ENCODE results near the gene HNRNPUL1. TPM values are rescaled to one million over a fixed set of nuclear protein-coding genes. Genes with fewer than 3 reads are reported as not detected.

The HNRNPUL1 gene
- total and polyA plus RNA-seq, 2 of the 8 experiments (the other 6 are each of a cell fraction or from before 2014, with no cell fraction given): 99.5 to 264 TPM

DNA sequence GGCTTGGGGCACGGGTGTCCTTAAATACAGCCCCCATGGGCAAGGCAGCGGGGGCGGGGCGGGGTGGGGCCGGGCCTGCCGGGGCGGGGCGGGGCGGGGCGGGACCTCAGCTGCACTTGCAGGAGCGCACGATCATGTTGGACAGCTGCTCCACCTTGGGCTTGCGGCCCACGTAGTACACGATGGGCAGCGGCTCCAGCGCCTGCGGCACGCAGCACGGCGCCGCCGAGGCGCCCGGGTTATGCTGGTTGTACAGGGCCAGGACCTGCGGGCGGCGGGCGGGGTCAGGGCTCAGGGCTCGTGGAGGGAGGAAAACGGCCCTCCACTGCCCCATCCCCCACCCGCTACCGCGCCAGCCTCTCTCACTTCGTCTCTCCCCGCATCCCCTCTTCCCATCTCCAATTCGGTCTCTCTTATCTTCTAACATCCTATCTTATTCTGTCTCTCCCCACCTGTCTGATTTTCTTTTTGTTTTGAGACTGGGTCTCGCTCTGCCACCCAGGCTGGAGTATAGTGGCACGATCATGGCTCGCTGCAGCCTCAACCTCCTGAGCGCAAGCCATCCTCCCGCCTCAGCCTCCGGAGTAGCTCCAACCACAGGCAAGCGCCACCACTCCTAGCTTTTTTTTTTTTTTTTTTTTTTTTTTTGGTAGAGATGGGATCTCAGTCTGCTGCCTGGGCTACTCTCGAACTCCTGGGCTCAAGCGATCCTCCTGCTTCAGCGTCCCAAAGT is 66.9 kb downstream of the HNRNPUL1 start:
- no peak overlapping the region; the same call in 1 of the 2 replicates for H2BK15ac ChIP-seq (ENCODE audit: low read length)
- H2AFZ ChIP-seq (ENCODE audit: low read length): no peak overlapping the region
- no peaks in the 10 kb centered on the region for H3K9me3 ChIP-seq (ENCODE audit: insufficient read depth in 2 of 2, low read depth in 1 of 2, low read length in 1 of 2)
- H3K79me1 ChIP-seq (ENCODE audit: low read depth, low read length): no peaks in the 10 kb centered on the region
- H3K27me3 ChIP-seq (replicated peaks in 1 of 4; ENCODE audit: control insufficient read depth in 3 of 4, extremely low read depth in 1 of 4, insufficient read depth in 3 of 4, low read length in 3 of 4): peaks cover 0 to 7% (median 0%) of the 10 kb centered on the region in 4 experiments; a peak in 3 of 7 replicates
- FAIRE-seq (no peak), DNase-seq (ENCODE audit: low read depth in 1 of 2, low spot score in 2 of 2) (no peak)
- H2BK5ac ChIP-seq (ENCODE audit: low read depth, low read length): no peak overlapping the region
- H3K14ac ChIP-seq (ENCODE audit: insufficient read length): no peak overlapping the region
- peak overlapping the region; percentile 67 to 72 for H3K4me2 ChIP-seq (ENCODE audit: insufficient read depth in 1 of 2, low read depth in 2 of 2, low read length in 2 of 2)
- H2BK20ac ChIP-seq (ENCODE audit: low read length): peak overlapping the region; percentile 61; the same call in 1 of the 2 replicates
- no peaks in the 10 kb centered on the region for H3K36me3 ChIP-seq (ENCODE audit: control insufficient read depth in 2 of 4, insufficient read depth in 4 of 4, low read length in 3 of 4)
- peak overlapping the region; percentile 21 to 57 (median 30) for H3K4me3 ChIP-seq (ENCODE audit: extremely low read depth in 1 of 4, insufficient read depth in 2 of 4, low read depth in 3 of 4, low read length in 4 of 4)
- peak overlapping the region; percentile 32; the same call in 1 of the 2 replicates for H3K18ac ChIP-seq (ENCODE audit: extremely low read depth, low read length)
- POLR2A ChIA-PET (ENCODE audit: partially characterized antibody): no interaction called here
- H3K4ac ChIP-seq (replicated peaks; ENCODE audit: insufficient read length, low read depth, low read length): no peak overlapping the region
- H3K4me1 ChIP-seq (replicated peaks in 1 of 4; ENCODE audit: control insufficient read depth in 3 of 4, insufficient read depth in 4 of 4, low read length in 3 of 4): peaks cover 7 to 13% (median 11%) of the 10 kb centered on the region in 4 experiments
- TF ChIP-seq, protein P1, sequence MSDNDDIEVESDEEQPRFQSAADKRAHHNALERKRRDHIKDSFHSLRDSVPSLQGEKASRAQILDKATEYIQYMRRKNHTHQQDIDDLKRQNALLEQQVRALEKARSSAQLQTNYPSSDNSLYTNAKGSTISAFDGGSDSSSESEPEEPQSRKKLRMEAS (IDR thresholded peaks at IDR 0.05): 0 out of 2 replicates have a peak, but pooled peaks have one; percentile 11
- TF ChIP-seq KDM4A (IDR thresholded peaks at IDR 0.05; ENCODE audit: low read depth, low read length, severe bottlenecking) (peak; percentile 61), TCF12 (IDR thresholded peaks at IDR 0.05; ENCODE audit: low read depth, low read length) (no peak)
- CTCF ChIA-PET (ENCODE audit: partially characterized antibody): interaction anchor here (0.6 to 2.0 kb wide), 4 partner anchors 9 to 181 kb away, joined by 3 to 7 read pairs (median 4); partner anchors contain the start of gene TGFB1
- H4K91ac ChIP-seq (replicated peaks; ENCODE audit: insufficient read length, low read length): no peak overlapping the region
- no peak overlapping the region for H3K56ac ChIP-seq (replicated peaks; ENCODE audit: insufficient read length, low read depth, low read length)
- no peak overlapping the region for H3K23ac ChIP-seq (ENCODE audit: insufficient read length)
- H3K27ac ChIP-seq (ENCODE audit: low read depth, low read length): no peak overlapping the region
- peaks cover 6% of the 10 kb centered on the region for H3K23me2 ChIP-seq (ENCODE audit: low read depth, low read length)
- H2AK5ac ChIP-seq (ENCODE audit: low read depth, low read length): no peak overlapping the region
- 0 out of 2 replicates have a peak overlapping the region, but pooled peaks have one; percentile 57 for H4K8ac ChIP-seq (ENCODE audit: extremely low read depth, insufficient read depth, low read length)
- no peak overlapping the region for H2BK12ac ChIP-seq (ENCODE audit: low read depth, low read length)
- H3K79me2 ChIP-seq (ENCODE audit: control insufficient read depth in 1 of 2, insufficient read depth in 2 of 2, low read length in 2 of 2): no peaks in the 10 kb centered on the region
- no peak overlapping the region for H3K9ac ChIP-seq (replicated peaks in 1 of 4; ENCODE audit: extremely low read depth in 1 of 4, low read depth in 3 of 4, low read length in 3 of 4)
- H2BK120ac ChIP-seq (replicated peaks; ENCODE audit: low read depth, low read length): no peak overlapping the region
- H4K20me1 ChIP-seq (replicated peaks in 1 of 2; ENCODE audit: control insufficient read depth in 1 of 2, insufficient read depth in 2 of 2, low read length in 2 of 2): peaks cover 0 to 2% of the 10 kb centered on the region in 2 experiments
- H4K5ac ChIP-seq (ENCODE audit: insufficient read length, low read depth, low read length): no peak overlapping the region
- 23% methylated on average over 26 of the region's 47 CpGs; no CpG with 5 or more reads in 1 of the 2 experiments for WGBS, 2 experiments (ENCODE audit: extremely low coverage in 1 of 2, insufficient coverage in 1 of 2, insufficient read length in 1 of 2, insufficient replicate concordance in 2 of 2, low coverage in 1 of 2, low lambda C conversion rate in 2 of 2, missing lambda C conversion rate in 1 of 2)
